ENCODE results near the gene COPG2. TPM values are rescaled to one million over a fixed set of nuclear protein-coding genes. Genes with fewer than 3 reads are reported as not detected.
A peak's percentile ranks its signal among the peaks of the same experiment; 100 is the strongest.

Gene COPG2
- total and polyA plus RNA-seq, 2 donors (not counting 3 experiments of a cell fraction or from before 2014, with no cell fraction given): 9.4 to 11.6 TPM

GRCh38 chr7:130485734-130486113 lies 182.8 kb downstream of the COPG2 start:
- H3K36me3 ChIP-seq (ENCODE audit: control insufficient read depth in 2 of 2, extremely low read depth in 1 of 2, insufficient read depth in 2 of 2, low read length in 2 of 2): no peaks in the 10 kb centered on the region
- TF ChIP-seq GATA2 (IDR thresholded peaks at IDR 0.05; ENCODE audit: insufficient read depth, insufficient read length, low read depth, low read length): no peak
- TF ChIP-seq MYC (IDR thresholded peaks at IDR 0.05; ENCODE audit: low read depth, low read length): no peak
- TF ChIP-seq, protein P1, sequence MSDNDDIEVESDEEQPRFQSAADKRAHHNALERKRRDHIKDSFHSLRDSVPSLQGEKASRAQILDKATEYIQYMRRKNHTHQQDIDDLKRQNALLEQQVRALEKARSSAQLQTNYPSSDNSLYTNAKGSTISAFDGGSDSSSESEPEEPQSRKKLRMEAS (IDR thresholded peaks at IDR 0.05; ENCODE audit: insufficient read depth, insufficient read length): no peak
- TF ChIP-seq CTCF (IDR thresholded peaks at IDR 0.05; ENCODE audit: extremely low read depth in 1 of 2, insufficient read depth in 1 of 2, low read depth in 1 of 2, low read length in 2 of 2): no peak
- no peak for TF ChIP-seq JUN (IDR thresholded peaks at IDR 0.05; ENCODE audit: borderline replicate concordance, insufficient read depth, insufficient read length, low read depth)
- no peak for TF ChIP-seq POLR2A (IDR thresholded peaks at IDR 0.05; ENCODE audit: low read depth, low read length)
- no peak for TF ChIP-seq POLR2AphosphoS5 (IDR thresholded peaks at IDR 0.05; ENCODE audit: insufficient read depth, low read depth, low read length)
- TF ChIP-seq FOS (IDR thresholded peaks at IDR 0.05; ENCODE audit: borderline replicate concordance, insufficient read depth, low read length): no peak
- TF ChIP-seq EZH2 (IDR thresholded peaks at IDR 0.05; ENCODE audit: borderline replicate concordance, low read depth, low read length, severe bottlenecking): no peak
- ChIA-PET CTCF (no interaction called here), POLR2A (no interaction called here)
- H2AFZ ChIP-seq (ENCODE audit: low read depth, low read length): no peak overlapping the region
- FAIRE-seq (no peak), DNase-seq (ENCODE audit: low read depth, low spot score) (no peak)
- peaks cover 2 to 7% of the 10 kb centered on the region in 2 experiments for H3K27me3 ChIP-seq (ENCODE audit: control insufficient read depth in 2 of 2, insufficient read depth in 2 of 2, low read length in 2 of 2)
- H3K4me1 ChIP-seq (ENCODE audit: control insufficient read depth, extremely low read depth, insufficient read depth, low read length): peaks cover 34% of the 10 kb centered on the region
- intact Hi-C loops (cut with micrococcal nuclease): loop anchor here (1.0 to 5.0 kb wide), 3 partner anchors 55 to 237 kb away; partner anchors contain the start of gene COPG2
- H3K27ac ChIP-seq (ENCODE audit: insufficient read depth, low read depth, low read length): no peak overlapping the region
- H3K79me2 ChIP-seq (ENCODE audit: control insufficient read depth, insufficient read depth, low read length): no peaks in the 10 kb centered on the region
- H3K4me3 ChIP-seq (replicated peaks in 1 of 3; ENCODE audit: insufficient read depth in 1 of 3, low read depth in 1 of 3, low read length in 3 of 3): no peak overlapping the region
- H4K20me1 ChIP-seq (replicated peaks; ENCODE audit: control insufficient read depth, extremely low read depth, insufficient read depth, low read length): no peaks in the 10 kb centered on the region
- no TSS peak for BruUV-seq (replicated peaks)
- H3K9me3 ChIP-seq (replicated peaks; ENCODE audit: control insufficient read depth, insufficient read depth, low read length): no peaks in the 10 kb centered on the region
- H3K9ac ChIP-seq (replicated peaks; ENCODE audit: extremely low read depth, insufficient read depth, low read length): no peak overlapping the region
- dilution Hi-C loops (cut with MboI; ENCODE audit: extremely low pct_ligation_motif_present, low sequenced_read_pairs): no loop called here
- peak overlapping the region; percentile 45 for H3K4me2 ChIP-seq (ENCODE audit: insufficient read depth, low read length)
- no peaks in the 10 kb centered on the region for H3K9me1 ChIP-seq (replicated peaks; ENCODE audit: control insufficient read depth, extremely low read depth, insufficient read depth, low read length)
